Cardiac muscle cell (in vitro differentiated cells and primary cell): Measurements from ENCODE around the gene PPP1CA. TPM values are rescaled to one million over a fixed set of nuclear protein-coding genes. Genes with fewer than 3 reads are reported as not detected.

Source experiments
- DNase-seq, 2 donors: peaks; one replicate each; pipeline versions ENCODE4 v3.0.0 to v3.0.0-alpha.2; 2010 to 2017; ENCODE audit warnings: low read depth in 1 of 2, low spot score in 1 of 2
- H3K27ac ChIP-seq: fragments of 200-600 bp; sonication (generic); 2 replicates; pipeline ENCODE4 v1.5.1; 2016
- H3K27me3 ChIP-seq: fragments of 200-600 bp; sonication (generic); 2 replicates; pipeline ENCODE4 v1.6.0; 2016; ENCODE audit warnings: control low read depth
- H3K36me3 ChIP-seq: fragments of 200-600 bp; sonication (generic); 2 replicates; pipeline ENCODE4 v1.5.1; 2016; ENCODE audit warnings: control low read depth
- H3K4me1 ChIP-seq: fragments of 200-600 bp; sonication (generic); 2 replicates; pipeline ENCODE4 v1.8.1; 2017; ENCODE audit warnings: low read depth, mild to moderate bottlenecking, mixed run types
- H3K4me3 ChIP-seq: fragments of 200-600 bp; sonication (generic); 2 replicates; pipeline ENCODE4 v1.5.1; 2016; ENCODE audit warnings: mild to moderate bottlenecking
- H3K9me3 ChIP-seq: fragments of 200-600 bp; sonication (generic); 2 replicates; pipeline ENCODE4 v1.5.1; 2017; ENCODE audit warnings: low read depth, mild to moderate bottlenecking, control low read depth
- polyA plus RNA-seq: library from polyadenylated mRNA; unstranded; fragments of >200 nt; fragmentation: Nextera tagmentation; extraction: Ambion mirVana; gene quantifications from 2 replicates; pipeline ENCODE4 v1.2.1, GENCODE V29; 2016
- total RNA-seq: library from RNA; depleted of rRNA; stranded (reverse); fragments of >200 nt; gene quantifications from 2 replicates; pipeline ENCODE4 v1.2.3, GENCODE V29; 2016
- TF ChIP-seq, protein P1 (sequence below): IDR thresholded peaks from 2 replicates; pipeline ENCODE4 v1.5.1; 2012; ENCODE audit warnings: low read depth, mild to moderate bottlenecking, low read length

PPP1CA gene
- total and polyA plus RNA-seq, 2 experiments from 2014 or later: 142 to 235 TPM

DNA sequence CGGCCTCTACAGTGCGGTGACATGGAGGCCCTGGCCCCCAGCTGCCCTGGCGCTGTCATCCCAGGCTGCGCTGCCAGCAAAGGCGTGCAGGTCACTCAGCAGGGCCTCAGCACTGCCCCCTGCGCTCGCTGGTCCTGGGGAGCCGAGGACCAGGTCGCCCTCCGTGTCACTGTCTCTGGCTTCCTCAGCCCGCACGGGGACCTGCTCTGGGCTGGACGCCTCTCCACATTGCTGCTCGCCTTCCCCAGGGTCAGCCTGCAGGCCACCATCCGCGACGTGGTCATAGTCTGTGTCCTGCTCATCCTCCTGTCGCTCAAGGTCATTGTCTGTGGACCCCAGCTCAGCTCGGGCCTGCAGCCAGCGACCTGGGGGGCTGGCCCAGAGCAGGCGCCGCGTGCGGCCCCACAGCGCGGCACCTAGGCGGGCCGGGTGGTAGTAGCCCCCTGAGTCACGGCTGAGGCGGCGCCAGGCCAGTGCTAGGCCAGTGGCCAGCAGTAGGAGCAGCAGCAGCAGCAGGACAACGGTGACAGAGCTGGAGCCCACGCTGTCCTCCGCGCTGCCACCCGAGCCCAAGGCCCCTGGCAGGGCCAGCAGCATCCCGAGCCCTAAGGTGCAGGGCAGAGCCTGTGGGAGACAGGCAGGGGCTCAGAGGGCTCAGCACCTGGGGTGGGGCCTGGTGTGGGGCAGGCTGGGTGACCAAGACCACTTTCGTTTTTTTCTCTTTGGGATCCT lies 34.2 kb upstream of the PPP1CA start:
- TF ChIP-seq, protein P1, sequence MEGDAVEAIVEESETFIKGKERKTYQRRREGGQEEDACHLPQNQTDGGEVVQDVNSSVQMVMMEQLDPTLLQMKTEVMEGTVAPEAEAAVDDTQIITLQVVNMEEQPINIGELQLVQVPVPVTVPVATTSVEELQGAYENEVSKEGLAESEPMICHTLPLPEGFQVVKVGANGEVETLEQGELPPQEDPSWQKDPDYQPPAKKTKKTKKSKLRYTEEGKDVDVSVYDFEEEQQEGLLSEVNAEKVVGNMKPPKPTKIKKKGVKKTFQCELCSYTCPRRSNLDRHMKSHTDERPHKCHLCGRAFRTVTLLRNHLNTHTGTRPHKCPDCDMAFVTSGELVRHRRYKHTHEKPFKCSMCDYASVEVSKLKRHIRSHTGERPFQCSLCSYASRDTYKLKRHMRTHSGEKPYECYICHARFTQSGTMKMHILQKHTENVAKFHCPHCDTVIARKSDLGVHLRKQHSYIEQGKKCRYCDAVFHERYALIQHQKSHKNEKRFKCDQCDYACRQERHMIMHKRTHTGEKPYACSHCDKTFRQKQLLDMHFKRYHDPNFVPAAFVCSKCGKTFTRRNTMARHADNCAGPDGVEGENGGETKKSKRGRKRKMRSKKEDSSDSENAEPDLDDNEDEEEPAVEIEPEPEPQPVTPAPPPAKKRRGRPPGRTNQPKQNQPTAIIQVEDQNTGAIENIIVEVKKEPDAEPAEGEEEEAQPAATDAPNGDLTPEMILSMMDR: no peak
- Histone ChIP-seq H3K4me3 (no peak overlapping the region), H3K36me3 (peaks cover 22% of the 10 kb centered on the region), H3K27me3 (no peaks in the 10 kb centered on the region), H3K9me3 (no peaks in the 10 kb centered on the region), H3K27ac (peak overlapping the region; percentile 55), H3K4me1 (no peaks in the 10 kb centered on the region)
- no peak for DNase-seq

DNA sequence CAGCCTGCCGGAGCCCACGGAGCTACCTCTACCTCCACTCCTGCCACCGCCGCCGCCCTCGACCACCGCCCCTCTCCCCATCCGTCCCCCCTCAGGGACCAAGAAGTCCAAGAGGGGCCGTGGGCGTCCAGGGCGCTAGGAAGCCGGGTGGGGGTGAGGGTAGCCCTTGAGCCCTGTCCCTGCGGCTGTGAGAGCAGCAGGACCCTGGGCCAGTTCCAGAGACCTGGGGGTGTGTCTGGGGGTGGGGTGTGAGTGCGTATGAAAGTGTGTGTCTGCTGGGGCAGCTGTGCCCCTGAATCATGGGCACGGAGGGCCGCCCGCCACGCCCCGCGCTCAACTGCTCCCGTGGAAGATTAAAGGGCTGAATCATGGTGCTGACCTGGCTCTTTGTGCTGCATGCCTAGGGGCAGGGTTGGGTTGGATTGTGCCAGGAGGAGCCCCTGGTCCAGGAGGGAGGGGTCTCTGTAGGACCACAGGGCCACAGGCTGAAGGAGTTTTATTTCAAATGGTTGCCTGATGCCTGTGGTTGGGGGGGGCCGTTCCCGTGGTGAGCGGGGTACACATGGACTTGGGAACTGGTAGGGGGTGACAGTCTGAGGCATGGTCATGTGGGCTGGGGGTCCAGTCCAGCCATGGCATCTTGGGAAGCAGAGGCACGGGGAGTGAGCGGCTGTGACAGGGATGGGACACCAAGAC lies 33.5 kb upstream of the PPP1CA start:
- no peak overlapping the region for H3K4me3 ChIP-seq
- peaks cover 22% of the 10 kb centered on the region for H3K36me3 ChIP-seq
- no peaks in the 10 kb centered on the region for H3K9me3 ChIP-seq
- H3K4me1 ChIP-seq: no peaks in the 10 kb centered on the region
- H3K27ac ChIP-seq: peak overlapping the region; percentile 55
- DNase-seq: no peak
- no peaks in the 10 kb centered on the region for H3K27me3 ChIP-seq
- TF ChIP-seq, protein P1: no peak

DNA sequence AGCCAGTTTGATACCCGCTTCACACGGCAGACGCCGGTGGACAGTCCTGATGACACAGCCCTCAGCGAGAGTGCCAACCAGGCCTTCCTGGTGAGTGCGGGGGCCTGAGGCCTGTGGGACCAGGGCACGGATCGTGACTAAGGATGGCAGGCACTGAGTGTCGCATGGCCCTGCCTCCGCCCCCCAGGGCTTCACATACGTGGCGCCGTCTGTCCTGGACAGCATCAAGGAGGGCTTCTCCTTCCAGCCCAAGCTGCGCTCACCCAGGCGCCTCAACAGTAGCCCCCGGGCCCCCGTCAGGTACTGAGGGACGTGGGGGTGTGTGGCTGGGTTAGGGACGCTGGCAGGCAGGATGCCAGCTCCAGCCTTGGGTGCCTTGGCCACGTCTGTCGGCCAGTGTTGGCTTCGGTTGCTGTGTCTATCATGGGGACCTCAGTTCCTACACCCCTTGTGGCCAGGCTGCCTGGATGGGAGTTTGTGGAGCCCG lies 32.8 kb upstream of the PPP1CA start:
- Histone ChIP-seq H3K27me3 (no peaks in the 10 kb centered on the region), H3K9me3 (no peaks in the 10 kb centered on the region), H3K4me1 (no peaks in the 10 kb centered on the region), H3K36me3 (peaks cover 22% of the 10 kb centered on the region), H3K27ac (no peak overlapping the region), H3K4me3 (no peak overlapping the region)
- TF ChIP-seq, protein P1: no peak
- no peak for DNase-seq

DNA sequence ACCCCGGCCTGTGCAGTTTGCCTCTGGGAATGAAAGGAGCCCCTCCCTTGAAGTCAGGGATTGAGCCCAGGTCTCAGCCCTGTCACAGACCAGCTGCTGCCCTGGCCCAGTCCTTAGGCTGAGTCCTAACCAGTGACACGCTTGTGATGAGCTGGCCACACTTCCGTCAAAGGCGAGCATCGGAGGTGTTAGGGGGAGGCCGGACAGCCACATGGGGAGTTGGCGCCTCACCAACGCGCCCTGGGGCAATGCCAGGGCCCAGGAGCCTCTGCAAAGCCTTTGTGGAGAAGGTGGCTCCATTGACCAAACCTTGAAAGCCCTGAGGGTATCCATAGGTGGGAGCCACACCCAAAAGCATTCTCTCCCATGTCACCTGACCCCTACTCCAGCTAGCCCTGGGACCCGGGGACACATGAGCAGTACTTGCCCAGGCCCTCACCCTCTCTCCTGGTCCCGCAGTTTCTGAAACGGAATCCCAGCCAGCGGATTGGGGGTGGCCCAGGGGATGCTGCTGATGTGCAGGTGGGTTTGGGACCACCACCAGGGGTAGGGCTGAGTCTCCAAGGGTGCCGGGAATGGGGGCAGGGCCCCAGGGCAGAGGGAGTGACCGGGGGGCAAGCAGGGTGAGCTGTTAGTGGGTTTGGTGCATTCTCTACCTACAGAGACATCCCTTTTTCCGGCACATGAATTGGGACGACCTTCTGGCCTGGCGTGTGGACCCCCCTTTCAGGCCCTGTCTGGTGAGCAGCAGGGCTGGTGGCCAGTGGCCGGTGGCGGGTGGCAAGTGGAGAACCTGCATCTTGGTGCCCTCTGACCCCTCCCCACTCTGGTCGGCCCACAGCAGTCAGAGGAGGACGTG lies 32.1 kb upstream of the PPP1CA start:
- Histone ChIP-seq H3K4me1 (no peaks in the 10 kb centered on the region), H3K36me3 (peaks cover 22% of the 10 kb centered on the region), H3K27ac (no peak overlapping the region), H3K27me3 (no peaks in the 10 kb centered on the region), H3K4me3 (no peak overlapping the region), H3K9me3 (no peaks in the 10 kb centered on the region)
- DNase-seq: no peak
- TF ChIP-seq, protein P1: no peak

DNA sequence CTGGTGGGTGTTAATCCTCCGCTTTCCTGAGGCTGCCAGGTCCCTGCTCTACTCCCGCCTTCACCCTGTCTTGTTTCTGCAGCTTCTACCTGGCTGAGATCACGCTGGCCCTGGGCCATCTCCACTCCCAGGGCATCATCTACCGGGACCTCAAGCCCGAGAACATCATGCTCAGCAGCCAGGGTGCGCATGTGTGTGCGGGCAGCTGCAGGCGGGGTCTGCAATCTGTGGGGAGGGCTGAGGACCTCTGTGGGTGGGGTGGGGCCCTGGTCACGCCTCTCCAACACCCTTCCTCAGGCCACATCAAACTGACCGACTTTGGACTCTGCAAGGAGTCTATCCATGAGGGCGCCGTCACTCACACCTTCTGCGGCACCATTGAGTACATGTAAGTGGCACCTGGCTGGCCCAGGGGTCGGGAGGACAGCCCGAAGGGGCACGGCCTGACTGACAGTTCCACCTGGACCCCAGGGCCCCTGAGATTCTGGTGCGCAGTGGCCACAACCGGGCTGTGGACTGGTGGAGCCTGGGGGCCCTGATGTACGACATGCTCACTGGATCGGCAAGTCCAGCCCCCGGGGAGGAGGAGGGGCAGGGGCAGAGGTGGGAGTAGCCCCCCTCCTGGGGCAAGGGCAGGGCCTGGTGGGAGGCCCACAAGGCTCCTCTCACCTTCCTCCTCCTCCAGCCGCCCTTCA lies 31.1 kb upstream of the PPP1CA start:
- H3K9me3 ChIP-seq: no peaks in the 10 kb centered on the region
- H3K27ac ChIP-seq: no peak overlapping the region
- no peaks in the 10 kb centered on the region for H3K4me1 ChIP-seq
- H3K4me3 ChIP-seq: no peak overlapping the region
- H3K36me3 ChIP-seq: peaks cover 20% of the 10 kb centered on the region
- no peaks in the 10 kb centered on the region for H3K27me3 ChIP-seq
- DNase-seq: no peak
- TF ChIP-seq, protein P1: no peak
